NT2/D1 (cell line): ENCODE measurements around the gene TNFAIP2.

Experiments used
- SUZ12 ChIP-seq: IDR thresholded peaks from 2 replicates; pipeline ENCODE4 v1.6.1; 2011; ENCODE audit not compliant: insufficient read length, insufficient read depth; ENCODE audit errors: extremely low read depth
- YY1 ChIP-seq: IDR thresholded peaks from 2 replicates; pipeline ENCODE4 v1.6.1; 2011; ENCODE audit not compliant: insufficient read length, insufficient read depth
- ZNF274 ChIP-seq: IDR thresholded peaks from 2 replicates; pipeline ENCODE4 v1.6.1; 2011; ENCODE audit warnings: mild to moderate bottlenecking, low read depth, low read length

DNA sequence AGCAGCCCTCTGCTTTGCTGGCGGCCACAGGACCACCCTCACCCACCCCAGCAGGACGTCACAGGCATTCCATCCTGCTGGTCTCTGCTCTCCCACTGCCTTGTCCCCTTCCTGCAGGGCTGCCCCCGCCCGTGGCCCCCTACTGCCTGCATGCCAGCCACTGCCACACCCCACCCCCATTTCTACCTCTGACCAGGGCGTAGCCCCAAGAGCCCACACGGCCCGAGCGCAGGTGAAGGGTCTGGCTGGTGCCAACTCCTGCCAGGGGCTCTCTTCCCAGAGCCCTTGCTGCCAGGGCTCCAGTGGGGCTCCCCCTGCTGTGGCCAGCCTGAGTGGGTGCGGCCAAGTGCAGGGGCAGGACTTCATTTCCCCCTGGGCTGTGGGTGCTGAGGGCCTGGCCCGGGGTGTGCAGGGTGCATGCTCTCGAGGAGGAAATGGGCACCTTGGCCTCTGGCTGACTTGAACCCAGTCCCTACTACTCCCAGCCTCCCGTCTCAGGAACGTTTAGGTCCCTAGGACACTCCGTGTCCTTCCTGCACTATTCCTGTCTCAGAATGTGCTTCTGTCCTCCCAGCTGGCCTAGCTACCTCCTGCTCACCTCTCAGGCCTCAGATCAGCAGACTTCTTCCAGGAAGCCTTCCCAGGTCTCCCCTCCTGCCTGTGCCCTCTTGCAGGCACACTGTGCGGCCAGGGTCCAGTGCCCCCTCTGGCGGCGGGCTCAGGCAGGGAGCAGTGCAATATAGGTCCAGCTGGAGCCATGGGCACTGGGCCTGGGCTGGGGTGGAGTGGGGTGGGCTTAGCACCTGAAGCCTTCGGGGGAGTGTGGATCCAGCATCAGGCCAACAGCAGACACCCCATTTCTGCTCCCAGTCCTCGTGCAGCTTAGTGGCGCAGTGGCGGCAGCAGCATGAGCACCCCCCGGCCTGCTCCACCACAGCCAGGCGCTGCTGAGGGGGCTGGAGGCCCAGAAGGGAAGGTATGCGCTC is 37.9 kb upstream of the TNFAIP2 start:
- no peak for TF ChIP-seq YY1
- no peak for TF ChIP-seq SUZ12
- no peak for TF ChIP-seq ZNF274
